NCI-H510A (cell line): Measurements from ENCODE around the gene E2F6.

Source experiments
- DNase-seq: peaks from one replicate; lab custom pipeline; 2025; lab: John Stamatoyannopoulos, UW

The E2F6 gene

GRCh38 chr2:11457935-11458334 is 8.0 kb downstream of the E2F6 start:
- DNase-seq = no peak

DNA sequence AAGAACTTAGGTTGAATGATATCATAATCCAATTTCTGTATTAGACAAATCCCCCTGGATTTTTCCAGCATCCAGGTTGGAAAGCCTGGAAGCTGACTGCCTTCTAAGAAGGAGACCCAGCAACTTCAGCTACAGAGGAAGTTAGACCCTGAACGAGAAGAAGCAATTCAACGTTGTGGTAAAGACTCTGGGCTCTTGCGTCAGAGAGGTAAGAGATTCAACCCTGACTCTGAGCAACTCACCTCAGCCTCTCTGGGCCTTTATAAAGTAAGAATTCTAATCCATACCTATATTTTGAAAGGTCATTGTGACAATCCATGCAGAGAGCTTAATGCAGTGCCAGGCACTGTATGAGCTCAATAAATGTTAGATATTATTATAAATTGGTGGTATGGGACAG is 9.7 kb downstream of the E2F6 start:
- DNase-seq = no peak

GRCh38 chr2:11454824-11455223 is 11.1 kb downstream of the E2F6 start:
- DNase-seq = no peak

GRCh38 chr2:11450791-11451190 is 15.2 kb downstream of the E2F6 start:
- DNase-seq = no peak

GRCh38 chr2:11446733-11447248 is 19.2 kb downstream of the E2F6 start:
- DNase-seq = no peak

DNA sequence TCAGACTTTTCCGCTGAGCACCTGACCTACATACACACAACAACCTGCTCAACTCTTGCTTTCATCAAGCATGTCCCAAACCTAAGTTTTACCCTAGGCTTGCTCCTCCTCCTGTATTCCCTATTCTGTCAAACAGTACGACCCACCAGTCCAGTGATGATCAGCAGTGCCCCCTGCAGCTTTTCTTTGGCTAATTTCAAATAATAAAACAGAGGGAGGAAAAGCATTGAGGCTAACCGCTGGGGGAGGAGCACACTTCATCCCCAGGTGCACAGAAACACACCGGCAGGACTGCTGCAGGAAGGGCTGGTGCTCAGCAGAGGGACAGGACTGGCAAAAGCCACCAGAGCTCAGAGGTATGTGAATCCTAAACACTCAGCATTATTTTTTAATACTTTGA is 21.2 kb downstream of the E2F6 start:
- DNase-seq = no peak

GRCh38 chr2:11438555-11439080 is 27.3 kb downstream of the E2F6 start:
- DNase-seq = no peak

GRCh38 chr2:11437602-11438001 is 28.4 kb downstream of the E2F6 start:
- DNase-seq = no peak

GRCh38 chr2:11435036-11435435 is 30.9 kb downstream of the E2F6 start:
- no peak for DNase-seq

GRCh38 chr2:11434443-11434842 is 31.5 kb downstream of the E2F6 start:
- DNase-seq = no peak

GRCh38 chr2:11433822-11434221 is 32.1 kb downstream of the E2F6 start:
- no peak for DNase-seq

GRCh38 chr2:11430729-11431128 is 35.2 kb downstream of the E2F6 start:
- DNase-seq = no peak

DNA sequence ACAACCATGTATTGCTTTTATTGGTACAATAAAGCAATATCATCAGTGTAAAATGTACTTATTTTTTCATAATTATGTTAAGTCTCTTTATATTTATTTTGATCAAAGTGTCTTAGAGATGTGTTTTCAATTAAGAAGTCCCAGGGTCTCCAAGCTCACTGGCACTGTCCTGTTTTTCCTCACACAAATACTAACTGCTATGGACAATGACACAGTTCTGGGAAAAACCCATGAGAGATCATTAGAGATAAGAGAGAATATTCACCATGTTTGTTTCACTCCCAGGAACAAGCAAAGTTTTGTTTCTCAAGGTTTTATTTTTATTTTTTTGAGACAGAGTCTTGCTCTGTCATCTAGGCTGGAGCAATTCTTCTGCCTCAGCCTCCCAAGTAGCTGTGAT is 38.7 kb downstream of the E2F6 start:
- DNase-seq = no peak

DNA sequence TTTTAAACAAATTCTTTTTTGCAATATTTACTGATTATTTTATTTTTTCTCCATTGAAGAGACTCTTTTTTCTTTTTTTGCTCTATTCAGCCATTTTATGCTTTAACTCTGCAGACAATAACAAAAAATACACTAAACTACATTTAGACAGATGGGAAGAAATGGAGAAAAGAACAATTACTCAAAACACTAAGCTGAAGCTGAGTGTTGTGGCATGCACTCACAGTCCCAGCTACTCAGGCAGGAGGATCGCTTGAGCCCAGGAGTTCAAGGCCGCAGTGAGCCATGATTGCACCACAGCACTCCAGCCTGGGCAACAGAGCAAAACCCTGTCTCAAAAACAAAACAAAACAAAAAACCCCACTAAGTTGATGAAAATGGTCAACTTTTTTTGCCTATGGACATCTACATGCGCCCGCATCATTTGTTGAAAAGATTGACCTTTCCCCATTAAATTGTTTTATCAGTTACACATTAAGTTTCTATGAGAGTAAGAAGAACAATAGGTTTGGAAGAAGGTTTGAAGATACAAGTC is 43.0 kb downstream of the E2F6 start:
- DNase-seq = no peak

DNA sequence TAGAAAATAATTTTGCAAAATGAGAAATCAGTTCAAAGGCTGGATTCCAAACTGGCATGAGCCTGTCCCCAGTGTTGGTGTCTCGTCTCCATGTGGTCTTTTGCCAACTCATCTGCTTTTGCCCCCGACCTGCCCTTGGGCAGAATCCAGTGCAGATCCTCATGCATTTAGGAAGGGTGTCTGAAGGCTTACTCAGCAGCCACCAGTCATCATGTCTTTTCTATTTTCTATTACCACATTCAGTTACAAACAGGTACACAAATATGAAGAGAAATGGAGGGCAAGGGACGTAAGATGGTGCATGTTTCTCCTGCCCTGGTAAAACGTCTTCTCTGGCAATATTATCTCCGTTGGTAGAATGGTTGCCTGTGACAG is 43.5 kb downstream of the E2F6 start:
- no peak for DNase-seq

GRCh38 chr2:11421863-11422490 is 44.0 kb downstream of the E2F6 start:
- no peak for DNase-seq

- DNase-seq = no peak
These were observed 45.3 kb downstream of the E2F6 start for GRCh38 chr2:11420671-11421070.

- DNase-seq = no peak
These were observed 45.8 kb downstream of the E2F6 start for GRCh38 chr2:11420190-11420589.

GRCh38 chr2:11419781-11420180 is 46.2 kb downstream of the E2F6 start:
- no peak for DNase-seq

- DNase-seq = no peak
These were observed 47.9 kb downstream of the E2F6 start for GRCh38 chr2:11417946-11418585.

- no peak for DNase-seq
These were observed 49.0 kb downstream of the E2F6 start for GRCh38 chr2:11416931-11417330.

- DNase-seq = no peak
These were observed 49.8 kb downstream of the E2F6 start for GRCh38 chr2:11416186-11416585.

- no peak for DNase-seq
These were observed 51.4 kb downstream of the E2F6 start for GRCh38 chr2:11414372-11415124.
